ENCODE results near the gene TTC38.

Gene TTC38

DNA sequence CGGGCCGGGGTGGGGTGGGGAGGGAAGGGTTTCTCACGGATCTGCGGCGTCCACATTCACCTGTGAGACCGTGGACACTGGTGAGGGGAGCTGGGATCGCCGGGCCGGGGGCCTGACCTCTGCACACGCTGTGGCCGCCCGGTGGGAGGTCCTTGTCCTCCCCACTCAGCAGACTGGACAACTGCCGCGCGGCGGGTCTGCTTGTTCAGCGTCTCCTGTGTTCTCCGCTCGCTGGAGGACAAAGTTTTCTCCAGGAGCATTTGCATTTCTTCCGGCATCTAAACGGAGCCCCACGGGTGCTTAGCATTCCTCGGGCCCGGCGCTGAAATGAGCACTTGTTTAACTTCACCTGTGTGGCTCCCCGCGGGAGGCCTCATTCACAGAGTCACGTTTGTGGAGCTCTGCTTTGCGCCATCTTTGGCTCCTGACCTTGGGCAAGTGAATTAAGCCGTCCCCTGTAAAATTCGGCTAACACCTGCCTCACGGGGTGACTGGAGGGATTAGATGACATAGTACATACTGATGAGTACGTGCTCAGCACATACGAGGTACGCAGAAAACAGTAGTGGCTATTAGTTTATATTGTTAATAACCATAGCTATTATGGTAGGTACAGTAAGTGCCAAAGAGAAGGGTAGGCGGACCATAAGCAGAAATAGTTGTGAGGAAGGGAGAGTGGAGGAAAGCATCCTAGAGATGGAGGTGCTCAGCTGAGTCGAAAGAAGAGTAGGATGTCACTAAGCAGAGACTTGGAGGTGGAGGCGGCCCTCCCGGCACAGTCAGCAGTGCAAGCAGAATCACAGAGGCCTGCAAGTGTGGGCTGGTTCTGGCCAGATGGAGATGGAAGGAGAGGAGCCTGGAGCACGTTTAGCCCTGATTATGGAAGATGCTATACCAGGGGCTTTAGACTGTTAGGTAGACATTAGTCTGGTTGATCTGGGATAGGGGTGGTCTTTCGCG is 68.6 kb downstream of the TTC38 start:
- peak overlapping the region; percentile 95 for H3K27ac Mint-ChIP-seq
- H3K4me3 Mint-ChIP-seq, result peak overlapping the region; percentile 98
- peaks cover 9% of the 10 kb centered on the region for H3K36me3 Mint-ChIP-seq

DNA sequence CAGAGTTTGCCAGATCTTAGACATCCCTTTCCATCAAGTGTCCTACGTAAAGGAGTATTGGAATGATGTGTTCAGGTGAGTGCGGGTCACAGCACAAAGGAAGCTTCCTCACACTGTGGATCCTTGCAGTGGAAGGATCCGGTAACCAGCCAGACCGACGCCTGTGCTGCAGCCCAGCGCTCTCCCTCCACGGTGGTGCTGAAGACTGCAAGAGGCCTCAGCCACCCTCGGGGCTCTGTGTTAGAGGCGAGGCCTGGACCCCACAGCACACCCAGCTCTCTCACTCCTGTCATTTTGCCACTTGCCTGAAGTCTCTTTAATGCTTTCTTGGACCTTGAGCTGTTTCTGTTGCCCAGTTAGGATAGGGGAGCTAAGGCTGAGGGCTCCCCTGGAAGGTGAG is 70.1 kb downstream of the TTC38 start:
- Mint-ChIP-seq H3K4me1 (ENCODE audit: low read depth) (peaks cover 42% of the 10 kb centered on the region), H3K27me3 (no peaks in the 10 kb centered on the region), H3K4me3 (peak overlapping the region; percentile 61), H3K9me3 (ENCODE audit: low read depth) (no peaks in the 10 kb centered on the region), H3K36me3 (peaks cover 9% of the 10 kb centered on the region), H3K27ac (no peak overlapping the region)

More for the DNA sequence above, 68.6 kb downstream of the TTC38 start:
- Mint-ChIP-seq H3K4me1 (ENCODE audit: low read depth) (peaks cover 42% of the 10 kb centered on the region), H3K27me3 (no peaks in the 10 kb centered on the region), H3K9me3 (ENCODE audit: low read depth) (no peaks in the 10 kb centered on the region)

DNA sequence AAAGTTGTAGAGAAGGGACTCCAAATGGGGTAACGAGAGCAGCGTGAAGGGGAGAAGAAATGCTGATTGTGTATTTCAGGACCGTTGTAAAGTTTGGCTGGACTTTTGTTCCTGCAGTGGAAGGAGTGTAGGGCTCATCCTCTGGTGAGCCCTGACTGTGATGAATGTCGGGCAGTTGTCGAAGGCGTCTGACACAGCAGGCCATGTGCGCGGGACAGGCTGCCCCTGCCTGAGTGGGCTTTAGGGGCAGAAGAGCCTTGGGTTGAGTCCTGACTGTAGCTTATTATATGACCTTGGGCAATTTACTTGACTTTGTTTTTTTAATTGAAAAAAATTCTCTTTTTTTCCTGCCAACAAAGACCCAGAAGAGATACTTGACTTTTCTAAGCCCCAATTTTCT is 70.8 kb downstream of the TTC38 start:
- Mint-ChIP-seq H3K9me3 (ENCODE audit: low read depth) (no peaks in the 10 kb centered on the region), H3K4me3 (peak overlapping the region; percentile 39), H3K36me3 (peaks cover 9% of the 10 kb centered on the region), H3K4me1 (ENCODE audit: low read depth) (peaks cover 43% of the 10 kb centered on the region), H3K27me3 (no peaks in the 10 kb centered on the region), H3K27ac (peak overlapping the region; percentile 61)

- no peaks in the 10 kb centered on the region for H3K27me3 Mint-ChIP-seq
- H3K9me3 Mint-ChIP-seq (ENCODE audit: low read depth), result no peaks in the 10 kb centered on the region
- H3K27ac Mint-ChIP-seq, result no peak overlapping the region
- H3K4me1 Mint-ChIP-seq (ENCODE audit: low read depth), result peaks cover 42% of the 10 kb centered on the region
- peaks cover 12% of the 10 kb centered on the region for H3K36me3 Mint-ChIP-seq
- H3K4me3 Mint-ChIP-seq, result no peak overlapping the region
Measured at GRCh38 chr22:46339956-46340355, 72.1 kb downstream of the TTC38 start.

DNA sequence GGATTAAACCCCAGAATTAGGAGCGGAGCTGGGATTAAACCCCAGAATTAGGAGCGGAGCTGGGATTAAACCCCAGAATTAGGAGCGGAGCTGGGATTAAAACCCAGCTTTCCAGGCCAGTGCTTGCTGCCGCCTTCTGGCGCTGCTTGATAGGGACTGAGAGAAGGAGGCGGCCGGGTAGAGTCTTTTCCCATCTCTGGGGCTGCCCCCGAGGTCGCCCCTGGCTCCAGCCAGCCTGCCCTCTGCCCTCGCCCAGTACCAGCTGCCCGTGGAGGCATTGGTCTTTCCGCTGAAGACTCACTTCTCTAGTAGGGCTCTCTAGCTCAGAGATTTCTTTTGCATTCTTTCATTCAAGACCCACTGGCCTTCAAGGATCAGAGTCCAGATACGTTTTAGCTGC is 72.9 kb downstream of the TTC38 start:
- Mint-ChIP-seq H3K4me1 (ENCODE audit: low read depth) (peaks cover 40% of the 10 kb centered on the region), H3K36me3 (peaks cover 12% of the 10 kb centered on the region)

More for the DNA sequence above, 72.9 kb downstream of the TTC38 start:
- Mint-ChIP-seq H3K4me3 (no peak overlapping the region), H3K27ac (no peak overlapping the region), H3K9me3 (ENCODE audit: low read depth) (no peaks in the 10 kb centered on the region), H3K27me3 (no peaks in the 10 kb centered on the region)

All from activated naive CD8-positive, alpha-beta T cell (primary cell).